Measurements from ENCODE around the gene ST3GAL6.

The ST3GAL6 gene

GRCh38 chr3:98763076-98763475, at the start of gene ST3GAL6:
TSS of gene ST3GAL6 (plus strand) at chr3:98763340. CDS start at chr3:98768441, 5,101 bp downstream.
- DNase-seq (ENCODE audit: low read depth in 4 of 4, low spot score in 1 of 4), result no peak

- no peak for DNase-seq (ENCODE audit: low read depth in 4 of 4, low spot score in 1 of 4)
These were observed 49.2 kb upstream of the ST3GAL6 start for GRCh38 chr3:98713984-98714383.

GRCh38 chr3:98717584-98717983, 45.6 kb upstream of the ST3GAL6 start:
- DNase-seq (ENCODE audit: low read depth in 4 of 4, low spot score in 1 of 4), result no peak

- no peak for DNase-seq (ENCODE audit: low read depth in 4 of 4, low spot score in 1 of 4)
These were observed 44.4 kb upstream of the ST3GAL6 start for GRCh38 chr3:98718730-98719129.

GRCh38 chr3:98721776-98722175, 41.4 kb upstream of the ST3GAL6 start:
- no peak for DNase-seq (ENCODE audit: low read depth in 4 of 4, low spot score in 1 of 4)

GRCh38 chr3:98722389-98722788, 40.8 kb upstream of the ST3GAL6 start:
- DNase-seq (ENCODE audit: low read depth in 4 of 4, low spot score in 1 of 4), result no peak

GRCh38 chr3:98725352-98725751, 37.8 kb upstream of the ST3GAL6 start:
- no peak for DNase-seq (ENCODE audit: low read depth in 4 of 4, low spot score in 1 of 4)

GRCh38 chr3:98726084-98726483, 37.1 kb upstream of the ST3GAL6 start:
- DNase-seq (ENCODE audit: low read depth in 4 of 4, low spot score in 1 of 4), result no peak

GRCh38 chr3:98727638-98728037, 35.5 kb upstream of the ST3GAL6 start:
- no peak for DNase-seq (ENCODE audit: low read depth in 4 of 4, low spot score in 1 of 4)

GRCh38 chr3:98728672-98729071, 34.5 kb upstream of the ST3GAL6 start:
- no peak for DNase-seq (ENCODE audit: low read depth in 4 of 4, low spot score in 1 of 4)

GRCh38 chr3:98730338-98730737, 32.8 kb upstream of the ST3GAL6 start:
- DNase-seq (ENCODE audit: low read depth in 4 of 4, low spot score in 1 of 4), result no peak

- no peak for DNase-seq (ENCODE audit: low read depth in 4 of 4, low spot score in 1 of 4)
These were observed 32.1 kb upstream of the ST3GAL6 start for GRCh38 chr3:98730886-98731537.

GRCh38 chr3:98731720-98732285, 31.3 kb upstream of the ST3GAL6 start:
- peak in 1 of 4 experiments; percentile 6 for DNase-seq (ENCODE audit: low read depth in 4 of 4, low spot score in 1 of 4)

- peak in 1 of 4 experiments; percentile 5 for DNase-seq (ENCODE audit: low read depth in 4 of 4, low spot score in 1 of 4)
These were observed 30.7 kb upstream of the ST3GAL6 start for GRCh38 chr3:98732286-98733052.

GRCh38 chr3:98733053-98733811, 29.9 kb upstream of the ST3GAL6 start:
- DNase-seq (ENCODE audit: low read depth in 4 of 4, low spot score in 1 of 4), result peak in 1 of 4 experiments; percentile 2

- no peak for DNase-seq (ENCODE audit: low read depth in 4 of 4, low spot score in 1 of 4)
These were observed 29.3 kb upstream of the ST3GAL6 start for GRCh38 chr3:98733812-98734281.

- DNase-seq (ENCODE audit: low read depth in 4 of 4, low spot score in 1 of 4), result no peak
These were observed 28.8 kb upstream of the ST3GAL6 start for GRCh38 chr3:98734306-98734705.

- DNase-seq (ENCODE audit: low read depth in 4 of 4, low spot score in 1 of 4), result no peak
These were observed 28.4 kb upstream of the ST3GAL6 start for GRCh38 chr3:98734735-98735134.

GRCh38 chr3:98735296-98735695, 27.8 kb upstream of the ST3GAL6 start:
- no peak for DNase-seq (ENCODE audit: low read depth in 4 of 4, low spot score in 1 of 4)

GRCh38 chr3:98735761-98736269, 27.3 kb upstream of the ST3GAL6 start:
- DNase-seq (ENCODE audit: low read depth in 4 of 4, low spot score in 1 of 4), result no peak

GRCh38 chr3:98737301-98737700, 25.8 kb upstream of the ST3GAL6 start:
- DNase-seq (ENCODE audit: low read depth in 4 of 4, low spot score in 1 of 4), result no peak

Data from stimulated activated CD4-positive, alpha-beta T cell treated with anti-CD3 and anti-CD28 coated beads, Interleukin-1b, Interleukin-23, amount 100 ng/mL, for 24 hours (primary cell).